ENCODE results near the gene TMCC1.
"Not testable (repeated sequence)": the region's sequence is repeated elsewhere in the genome, so short reads cannot be mapped to it uniquely, and the experiment has no call there.

The TMCC1 gene

GRCh38 chr3:129708328-129708861 lies 185.1 kb downstream of the TMCC1 start:
- no peak for DNase-seq

- no peak for DNase-seq
Measured at GRCh38 chr3:129705274-129705673, 188.2 kb downstream of the TMCC1 start.

DNA sequence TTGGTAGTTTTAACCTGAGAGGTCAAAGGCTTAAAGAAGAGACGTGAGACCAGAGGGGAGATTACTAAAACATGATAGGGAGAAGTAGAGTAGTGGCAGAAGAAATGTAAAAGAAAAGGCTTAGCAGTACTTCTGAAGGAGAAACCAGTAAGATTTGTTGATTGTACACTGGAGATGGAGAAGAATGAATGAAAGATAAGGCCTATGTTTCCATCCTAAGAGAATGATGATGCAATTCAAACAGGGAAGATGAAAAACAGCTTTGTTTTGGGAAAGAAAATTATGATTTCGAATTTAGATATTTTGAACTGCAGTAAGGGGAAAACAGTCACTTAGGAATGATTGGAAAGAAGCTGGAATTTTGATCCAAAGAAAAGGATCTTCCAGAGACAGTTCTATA lies 189.6 kb downstream of the TMCC1 start:
- DNase-seq, result no peak

DNA sequence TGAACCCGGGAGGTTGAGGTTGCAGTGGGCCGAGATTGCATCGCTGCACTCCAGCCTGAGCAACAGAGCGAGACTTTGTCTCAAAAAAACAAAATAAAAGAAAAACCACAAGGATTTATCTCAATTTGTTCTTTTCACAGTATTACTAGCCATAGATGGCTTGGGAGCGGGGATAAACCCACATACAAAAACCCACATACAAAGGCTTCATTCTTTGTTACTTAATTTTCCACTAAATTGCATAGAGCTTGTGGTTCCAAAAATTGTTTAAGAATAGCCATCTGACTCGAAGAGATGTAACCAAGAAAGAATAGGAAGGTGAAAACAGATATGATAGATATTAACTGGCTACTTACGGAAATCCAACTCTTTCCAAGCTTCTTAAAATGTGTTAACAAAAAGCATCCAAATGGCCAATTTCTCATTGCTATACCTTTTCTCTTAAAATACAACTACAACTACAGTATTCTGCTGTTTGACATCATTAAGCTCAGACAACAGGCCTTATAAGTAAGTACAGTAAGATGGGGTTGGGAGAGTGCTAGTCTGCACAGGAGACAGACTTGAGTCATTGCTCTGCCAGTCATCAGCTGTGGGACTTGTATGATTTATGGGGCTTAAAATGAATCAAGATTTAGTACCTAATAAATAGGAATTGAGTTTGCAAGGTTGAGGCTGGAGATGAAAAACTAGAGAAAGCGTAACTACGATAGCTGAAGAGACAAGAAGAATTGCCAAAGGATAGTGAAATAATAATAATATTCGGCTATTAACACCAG lies 190.4 kb downstream of the TMCC1 start:
- DNase-seq, result no peak

DNA sequence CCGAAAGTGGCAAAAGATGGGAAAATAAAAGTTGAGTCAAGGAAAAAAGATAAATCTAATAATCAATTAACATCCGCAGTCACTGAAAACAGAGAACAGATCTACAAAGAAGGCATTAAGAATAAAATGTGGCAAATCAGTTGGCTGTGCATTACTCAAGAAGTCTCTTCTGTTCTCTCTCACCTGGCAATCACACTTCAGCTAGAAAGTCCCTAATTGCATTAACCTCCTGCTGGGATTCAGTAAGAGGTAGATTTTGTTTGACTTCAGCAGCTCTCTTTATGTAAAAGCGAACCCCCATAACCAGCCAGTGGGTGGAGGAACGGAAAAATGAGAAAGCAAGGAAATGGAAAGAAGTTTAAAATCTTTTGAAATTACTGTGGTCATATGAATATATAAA lies 192.3 kb downstream of the TMCC1 start:
- DNase-seq, result no peak

DNA sequence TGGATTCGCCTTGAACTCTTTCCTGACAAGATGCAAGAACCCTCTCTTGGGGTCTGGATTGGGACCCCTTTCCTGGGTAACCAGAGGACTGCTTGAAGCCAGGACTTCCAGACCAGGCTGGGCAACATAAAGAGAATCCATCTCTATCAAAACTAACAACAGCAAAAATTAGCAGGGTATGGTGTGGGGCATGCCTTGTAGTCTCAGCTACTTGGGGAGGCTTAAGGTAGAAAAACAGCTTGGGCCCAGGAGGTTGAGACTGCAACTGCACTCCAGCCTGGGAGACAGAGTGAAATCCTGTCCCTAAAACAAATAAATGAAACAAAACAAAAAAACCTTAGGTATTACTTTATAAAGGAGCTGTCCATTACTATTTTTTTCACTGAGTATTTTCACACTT lies 193.9 kb downstream of the TMCC1 start:
- DNase-seq, result no peak

DNA sequence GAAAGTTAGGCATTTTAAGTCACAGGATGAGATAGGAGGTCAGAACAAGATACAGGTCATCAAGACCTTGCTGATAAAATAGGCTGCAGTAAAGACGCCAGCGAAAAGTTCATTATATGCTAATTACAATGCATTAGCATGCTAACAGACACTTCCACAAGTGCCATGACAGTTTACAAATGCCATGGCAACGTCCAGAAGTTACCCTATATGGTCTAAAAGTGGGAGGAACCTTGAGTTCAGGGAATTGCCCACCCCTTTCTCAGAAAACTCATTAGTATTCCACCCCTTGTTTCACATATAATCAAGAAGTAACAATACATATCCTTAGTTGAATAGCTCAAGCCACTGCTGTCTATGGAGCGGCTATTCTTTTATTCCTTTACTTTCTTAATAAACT lies 194.3 kb downstream of the TMCC1 start:
- DNase-seq, result peak; percentile 0

DNA sequence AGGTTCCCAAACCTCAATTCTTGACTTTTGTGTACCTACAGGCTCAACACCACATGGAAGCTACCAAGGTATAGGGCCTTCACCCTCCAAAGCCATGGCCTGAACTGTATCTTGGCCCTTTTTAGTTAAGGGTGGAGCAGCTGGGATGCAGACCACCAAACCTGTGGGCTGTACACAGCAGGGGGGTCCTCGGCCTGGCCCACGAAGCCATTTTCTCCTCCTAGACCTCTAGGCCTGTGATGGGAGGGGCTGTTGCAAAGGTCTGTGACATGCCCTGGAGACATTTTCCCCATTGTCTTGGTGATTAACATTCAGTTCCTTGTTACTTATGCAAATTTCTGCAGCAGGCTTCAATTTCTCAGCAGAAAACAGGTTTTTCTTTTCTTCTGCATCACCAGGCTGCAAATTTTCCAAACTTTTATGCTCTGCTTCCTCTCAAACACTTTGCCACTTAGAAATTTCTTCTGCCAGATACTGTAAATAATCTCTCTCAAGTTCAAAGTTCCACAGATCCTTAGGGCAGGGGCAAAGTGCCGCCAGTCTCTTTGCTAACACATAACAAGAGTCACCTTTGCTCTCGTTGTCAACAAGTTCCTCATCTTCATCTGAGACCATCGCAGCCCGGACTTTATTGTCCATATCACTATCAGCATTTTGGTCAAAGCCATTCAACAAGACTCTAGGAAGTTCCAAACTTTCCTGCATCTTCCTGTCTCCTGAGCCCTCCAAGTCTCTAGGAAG lies 196.1 kb downstream of the TMCC1 start:
- DNase-seq, result no peak

DNA sequence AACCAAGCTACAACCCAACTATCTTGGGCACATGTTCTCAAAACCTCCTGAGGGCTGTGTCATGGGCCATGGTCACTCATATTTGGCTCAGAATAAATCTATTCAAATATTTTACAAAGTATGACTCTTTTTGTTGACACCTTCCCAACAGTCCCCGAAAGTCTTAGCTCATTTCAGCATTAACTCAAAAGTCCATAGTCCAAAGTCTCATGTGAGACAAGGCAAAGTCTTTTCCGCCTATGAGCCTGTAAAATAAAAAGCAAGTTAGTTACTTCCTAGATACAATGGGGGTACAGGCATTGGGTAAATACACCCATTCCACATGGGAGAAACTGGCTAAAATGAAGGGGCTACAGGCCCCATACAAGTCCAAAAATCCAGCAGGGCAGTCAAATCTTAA lies 197.1 kb downstream of the TMCC1 start:
- not testable (repeated sequence) for DNase-seq

GRCh38 chr3:129695230-129695629 lies 198.3 kb downstream of the TMCC1 start:
- DNase-seq, result no peak

- no peak for DNase-seq
Measured at GRCh38 chr3:129694228-129694627, 199.3 kb downstream of the TMCC1 start.

- DNase-seq, result no peak
Measured at GRCh38 chr3:129692743-129693142, 200.8 kb downstream of the TMCC1 start.

DNA sequence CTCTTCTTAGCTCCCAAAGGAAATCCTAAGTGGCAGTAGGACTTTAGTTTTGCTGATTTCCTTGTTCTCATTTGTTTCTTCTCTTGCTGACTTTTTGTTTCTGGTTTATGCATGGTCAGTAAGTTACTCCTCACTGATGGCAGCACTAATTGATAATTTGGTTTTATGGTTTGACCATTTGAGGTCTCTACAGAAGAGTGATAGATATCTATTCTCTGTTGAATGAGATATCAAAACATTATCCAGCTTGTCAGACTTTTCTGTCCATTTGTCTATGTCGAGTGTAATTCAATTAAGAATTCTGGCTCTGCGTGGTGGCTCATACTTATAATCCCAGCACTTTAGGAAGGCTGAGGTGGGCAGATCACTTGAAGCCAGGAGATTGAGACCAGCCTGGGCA lies 202.5 kb downstream of the TMCC1 start:
- no peak for DNase-seq

DNA sequence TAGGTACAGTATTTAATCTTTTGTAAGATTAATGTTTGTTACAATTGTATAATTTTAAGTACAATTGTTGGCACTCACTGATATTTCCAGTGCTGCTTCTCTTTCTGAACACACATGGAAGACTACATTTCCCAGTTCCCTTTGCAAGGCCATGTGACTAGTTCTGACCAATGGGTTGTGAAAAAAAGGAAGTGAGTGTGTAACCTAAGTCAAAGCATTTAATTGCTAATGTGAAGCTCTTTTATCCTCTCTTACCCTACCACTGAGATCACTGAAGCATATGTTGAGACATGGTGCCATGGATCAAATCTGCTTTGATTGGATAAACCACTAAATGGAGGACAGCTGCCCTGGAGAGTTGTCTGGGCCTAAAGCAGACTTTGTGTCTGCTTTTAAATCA lies 203.1 kb downstream of the TMCC1 start:
- DNase-seq, result peak; percentile 85

DNA sequence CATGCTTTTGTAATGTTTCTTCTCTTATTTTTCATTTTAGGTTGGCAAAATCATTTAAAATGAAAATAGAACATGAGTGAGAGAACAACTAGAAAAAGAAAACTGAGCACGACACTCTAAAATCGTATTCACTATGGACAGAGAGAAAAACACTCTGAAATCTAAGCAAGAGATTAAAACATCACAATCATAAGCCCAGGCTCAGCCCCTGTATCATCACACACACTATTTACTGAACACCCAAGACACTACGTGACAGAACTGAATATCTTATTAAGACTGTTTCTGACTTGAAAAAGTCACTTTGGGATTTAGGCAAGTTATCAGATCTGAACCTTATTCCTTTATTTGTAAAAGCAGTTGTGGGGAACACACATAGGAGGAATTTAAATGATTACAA lies 204.5 kb downstream of the TMCC1 start:
- no peak for DNase-seq

DNA sequence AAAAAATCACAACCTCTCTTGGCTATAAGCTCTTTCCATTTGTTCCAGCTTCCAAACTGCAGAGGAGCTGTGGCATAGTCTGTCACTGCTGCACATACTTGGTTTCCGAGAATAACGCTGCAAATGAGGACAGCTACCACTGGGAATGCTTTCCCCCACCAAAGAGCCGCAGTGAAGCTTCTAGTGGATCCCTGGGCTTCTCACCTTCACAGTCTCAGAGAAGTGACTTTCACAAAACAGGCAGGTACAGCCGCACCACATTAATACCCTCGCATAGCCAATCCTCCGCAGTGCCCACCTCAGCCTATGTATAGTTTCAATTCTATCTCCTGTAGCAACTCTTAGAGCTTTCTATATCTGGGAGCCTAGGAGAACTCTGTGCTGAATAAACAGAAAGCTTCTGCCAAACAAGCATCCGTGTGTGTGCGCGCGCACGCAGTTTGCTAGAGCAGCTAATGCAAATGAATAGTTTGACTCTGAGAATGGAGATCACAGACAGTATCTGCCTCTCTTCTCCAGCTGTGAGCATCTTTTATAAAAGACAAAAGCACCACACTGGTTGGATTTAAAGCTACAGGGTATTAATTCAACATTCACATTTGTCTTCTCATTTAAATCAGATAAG lies 205.1 kb downstream of the TMCC1 start:
- no peak for DNase-seq

DNA sequence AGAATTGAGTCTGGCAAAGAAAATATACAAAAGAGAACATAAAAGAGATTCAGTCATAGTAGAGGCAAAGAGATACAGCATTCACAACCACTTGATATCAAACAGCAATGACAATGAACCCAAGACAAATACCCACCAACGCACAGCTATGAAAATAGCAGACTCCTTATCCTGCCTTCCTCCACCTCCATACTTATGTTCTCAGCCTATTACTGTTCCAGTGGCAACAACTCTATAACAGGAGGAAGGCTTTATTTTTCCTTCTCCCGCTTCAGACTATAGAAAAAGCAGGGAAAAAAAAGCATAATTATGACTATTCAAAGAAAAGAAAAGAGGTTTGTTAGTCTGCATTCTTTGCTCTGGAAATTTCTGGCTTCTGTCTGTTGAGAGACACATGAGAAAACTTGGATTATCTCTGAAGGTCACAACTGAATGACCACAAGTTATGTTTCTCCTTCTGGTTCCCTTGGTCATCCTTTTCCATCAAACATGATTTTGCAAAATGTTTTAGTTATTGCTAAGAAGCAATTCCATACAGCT lies 205.9 kb downstream of the TMCC1 start:
- no peak for DNase-seq

DNA sequence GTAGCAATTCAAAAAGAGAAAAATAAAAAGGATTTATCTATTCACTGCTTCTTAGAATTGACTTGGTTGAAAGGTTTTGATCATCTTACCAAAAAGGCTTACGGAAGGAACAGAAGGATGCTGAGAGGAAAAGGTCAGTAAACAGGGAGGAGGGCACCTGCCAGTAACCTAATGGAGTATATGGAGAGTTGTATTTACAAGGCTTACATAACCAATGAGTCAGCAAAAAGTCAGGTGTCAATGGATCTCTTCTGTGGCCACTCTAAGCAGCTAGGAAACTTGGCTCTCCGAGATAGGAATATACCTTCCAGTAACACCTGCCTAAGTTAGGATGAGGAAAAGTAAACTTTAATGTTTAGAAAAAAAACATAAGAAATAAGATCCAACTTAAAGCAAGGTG lies 206.6 kb downstream of the TMCC1 start:
- no peak for DNase-seq

DNA sequence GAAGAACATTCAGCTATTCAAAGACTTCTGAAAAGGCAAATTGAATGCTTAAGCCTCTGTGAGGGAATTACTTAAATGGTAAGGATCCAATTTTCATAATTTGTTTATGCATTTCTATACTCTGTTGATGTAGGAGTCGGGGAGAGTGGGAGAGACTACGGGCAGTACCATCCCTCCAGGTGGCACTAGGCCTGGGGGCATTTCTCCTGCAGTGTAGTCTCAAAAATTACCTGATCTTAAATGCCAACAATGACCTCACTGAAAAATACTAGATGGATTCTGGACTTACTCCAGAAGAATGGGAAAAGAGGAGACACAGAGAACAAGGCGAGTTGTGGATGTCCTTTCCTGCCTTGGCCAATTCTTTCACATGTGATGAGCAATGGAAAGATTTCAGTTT lies 209.2 kb downstream of the TMCC1 start:
- DNase-seq, result no peak

- no peak for DNase-seq
Measured at GRCh38 chr3:129683201-129683600, 210.3 kb downstream of the TMCC1 start.

- no peak for DNase-seq
Measured at GRCh38 chr3:129676985-129677384, 216.5 kb downstream of the TMCC1 start.

GRCh38 chr3:129674798-129675123 lies 218.8 kb downstream of the TMCC1 start:
- DNase-seq, result not testable (repeated sequence)

GRCh38 chr3:129673897-129674797 lies 219.4 kb downstream of the TMCC1 start:
- no peak for DNase-seq
